Epithelial cell of proximal tubule (primary cell): ENCODE results near the gene ADAM19. TPM values are rescaled to one million over a fixed set of nuclear protein-coding genes. Genes with fewer than 3 reads are reported as not detected.
A peak's percentile ranks its signal among the peaks of the same experiment; 100 is the strongest.

ENCODE experiments used
- DNase-seq: peaks from one replicate; pipeline ENCODE4 v3.0.0-alpha.2; 2011; ENCODE audit warnings: low read depth
- H3K4me3 ChIP-seq: 2 replicates; pipeline ENCODE4 v1.5.1; 2011; ENCODE audit warnings: low read depth, mild to moderate bottlenecking, low read length
- total RNA-seq: library from RNA; depleted of rRNA; stranded (reverse); fragments of >200 nt; gene quantifications from 2 replicates; pipeline ENCODE4 v1.2.3, GENCODE V29; 2015
- TF ChIP-seq, protein P1 (sequence below): conservative IDR thresholded peaks from 2 replicates; pipeline ENCODE4 v1.5.1; 2012; ENCODE audit warnings: low read depth, mild to moderate bottlenecking, low read length

Gene ADAM19
- total RNA-seq, 1 donor from 2014 or later = 19.3 TPM

DNA sequence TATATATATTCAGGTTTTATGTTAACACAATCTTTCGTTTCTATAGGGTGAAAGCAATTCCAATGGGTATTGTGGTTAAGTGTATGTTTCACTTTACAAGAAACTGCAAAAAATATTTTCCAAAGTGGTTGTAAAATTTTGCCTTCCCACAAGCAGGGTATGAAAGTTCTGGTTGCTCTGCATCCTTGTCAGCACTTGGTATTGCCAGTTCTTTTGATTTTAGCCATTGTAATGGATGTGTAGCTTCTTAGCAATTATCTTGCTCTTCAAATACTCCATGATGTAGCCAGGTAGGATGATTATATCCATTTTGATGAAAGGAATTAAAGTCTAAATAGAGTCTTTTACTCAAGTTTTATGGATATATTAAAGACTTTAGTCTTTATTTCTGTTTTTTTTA, 9.1 kb upstream of the ADAM19 start:
- TF ChIP-seq, protein P1, sequence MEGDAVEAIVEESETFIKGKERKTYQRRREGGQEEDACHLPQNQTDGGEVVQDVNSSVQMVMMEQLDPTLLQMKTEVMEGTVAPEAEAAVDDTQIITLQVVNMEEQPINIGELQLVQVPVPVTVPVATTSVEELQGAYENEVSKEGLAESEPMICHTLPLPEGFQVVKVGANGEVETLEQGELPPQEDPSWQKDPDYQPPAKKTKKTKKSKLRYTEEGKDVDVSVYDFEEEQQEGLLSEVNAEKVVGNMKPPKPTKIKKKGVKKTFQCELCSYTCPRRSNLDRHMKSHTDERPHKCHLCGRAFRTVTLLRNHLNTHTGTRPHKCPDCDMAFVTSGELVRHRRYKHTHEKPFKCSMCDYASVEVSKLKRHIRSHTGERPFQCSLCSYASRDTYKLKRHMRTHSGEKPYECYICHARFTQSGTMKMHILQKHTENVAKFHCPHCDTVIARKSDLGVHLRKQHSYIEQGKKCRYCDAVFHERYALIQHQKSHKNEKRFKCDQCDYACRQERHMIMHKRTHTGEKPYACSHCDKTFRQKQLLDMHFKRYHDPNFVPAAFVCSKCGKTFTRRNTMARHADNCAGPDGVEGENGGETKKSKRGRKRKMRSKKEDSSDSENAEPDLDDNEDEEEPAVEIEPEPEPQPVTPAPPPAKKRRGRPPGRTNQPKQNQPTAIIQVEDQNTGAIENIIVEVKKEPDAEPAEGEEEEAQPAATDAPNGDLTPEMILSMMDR = no peak
- H3K4me3 ChIP-seq = no peak overlapping the region
- no peak for DNase-seq

DNA sequence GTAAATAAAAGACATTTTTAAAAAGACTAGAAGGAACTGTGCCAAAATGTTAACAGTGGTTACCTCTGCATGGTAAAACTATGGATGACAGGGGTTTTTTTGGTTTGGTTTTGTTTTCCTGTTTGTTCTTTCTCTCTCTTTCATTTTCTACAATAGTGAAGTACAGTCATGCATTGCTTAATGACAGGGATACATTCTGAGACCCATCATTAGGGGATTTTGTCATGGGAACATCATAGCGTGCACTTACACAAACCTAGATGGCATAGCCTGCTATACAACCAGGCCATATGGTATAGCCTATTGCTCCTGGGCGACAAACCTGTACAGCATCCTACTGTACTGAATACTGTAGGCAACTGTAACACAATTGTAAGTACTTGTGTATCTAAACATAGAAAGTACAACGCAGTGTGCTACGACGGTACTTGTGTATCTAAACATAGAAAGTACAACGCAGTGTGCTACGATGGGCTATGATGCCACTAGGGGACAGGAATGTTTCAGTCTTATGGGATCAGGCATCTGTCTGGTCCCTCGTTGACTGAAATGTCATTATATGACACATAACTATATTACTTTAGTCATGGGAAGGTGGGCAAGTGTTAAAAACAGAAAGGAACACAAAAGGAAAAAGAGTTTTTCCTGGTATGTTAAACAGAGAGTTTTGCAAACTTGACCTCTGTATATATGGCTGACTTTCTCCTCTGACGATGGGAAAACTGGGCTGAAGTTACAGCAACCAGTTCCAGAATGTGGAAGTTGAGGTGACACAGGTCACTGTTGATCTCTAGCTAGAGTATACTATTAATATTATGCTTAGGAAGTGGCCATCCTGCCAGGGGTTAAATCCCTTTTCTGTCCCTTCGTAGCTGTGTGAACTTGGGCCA, 7.4 kb upstream of the ADAM19 start:
- no peak for DNase-seq
- no peak overlapping the region for H3K4me3 ChIP-seq
- TF ChIP-seq, protein P1 = no peak

DNA sequence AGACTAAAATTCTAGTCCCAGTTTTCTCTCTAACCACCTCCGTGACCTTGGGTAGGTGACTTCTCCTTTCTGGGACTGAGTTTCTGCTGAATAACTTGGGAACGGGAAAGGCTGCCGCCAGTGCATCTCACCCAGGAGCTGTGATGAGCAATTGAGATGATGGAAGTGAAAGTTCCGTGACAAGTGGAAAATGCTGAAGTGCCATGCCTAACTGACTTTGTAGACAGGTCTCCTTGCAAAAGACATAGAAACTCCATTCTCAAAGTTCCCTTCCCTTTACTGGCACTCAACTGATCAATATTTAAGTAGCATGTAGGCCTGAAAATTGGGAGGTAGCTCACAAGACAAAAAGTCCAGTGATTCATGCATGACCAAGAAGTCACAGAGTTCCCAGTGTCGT, 6.3 kb upstream of the ADAM19 start:
- TF ChIP-seq, protein P1 = no peak
- no peak overlapping the region for H3K4me3 ChIP-seq
- no peak for DNase-seq

DNA sequence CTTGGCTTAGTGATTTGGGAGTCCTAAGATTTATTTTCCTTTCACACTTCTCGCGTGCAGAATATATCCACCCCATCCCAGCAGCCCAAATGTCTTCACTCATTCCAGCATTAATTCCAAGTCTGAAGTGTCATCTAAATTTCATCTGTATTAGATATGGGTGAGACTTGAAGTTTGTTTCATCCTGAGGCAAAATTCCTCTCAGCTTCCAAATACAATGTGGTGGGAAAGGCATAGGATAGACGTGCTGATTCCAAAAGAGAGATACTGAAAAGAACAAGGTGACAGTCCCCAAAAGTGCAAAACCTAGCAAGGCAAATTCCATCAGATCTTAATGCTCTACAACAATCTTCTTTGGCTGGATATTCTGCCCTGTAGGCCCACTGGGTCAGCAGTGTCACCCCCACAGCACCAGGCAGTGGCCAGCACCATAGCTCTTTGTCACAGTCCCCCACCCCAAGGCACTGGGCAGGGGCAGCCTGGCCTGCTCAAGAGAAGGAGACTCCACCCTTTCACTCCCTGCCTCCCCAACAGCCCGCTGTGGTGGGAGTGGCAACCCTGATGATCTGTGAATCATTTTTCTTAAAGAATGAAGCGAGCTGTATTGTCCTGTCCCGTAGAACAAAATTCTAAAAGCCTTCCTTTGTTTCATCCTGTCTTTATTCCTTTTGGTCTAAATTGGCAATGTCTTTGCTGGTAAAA, 2.7 kb upstream of the ADAM19 start:
- no peak overlapping the region for H3K4me3 ChIP-seq
- TF ChIP-seq, protein P1 = no peak
- no peak for DNase-seq

DNA sequence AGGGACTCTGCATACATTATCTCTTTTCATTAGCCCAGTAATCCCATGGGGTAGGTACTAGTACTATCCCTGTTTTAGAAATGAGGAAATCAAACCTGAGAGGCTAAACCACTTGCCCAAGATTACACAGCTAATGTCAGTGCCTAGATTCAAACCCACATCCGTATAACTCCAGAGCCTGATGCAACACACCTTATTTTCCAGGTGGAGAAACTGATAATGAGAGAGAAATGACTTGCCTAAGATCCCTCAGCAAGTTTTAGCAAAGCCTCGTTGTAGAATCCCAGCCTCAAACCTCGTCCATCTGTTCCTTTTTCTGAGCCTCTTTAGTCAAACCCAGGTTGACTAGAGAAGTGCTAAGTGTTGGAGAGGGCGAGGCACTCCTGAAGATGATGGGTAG, 1.1 kb upstream of the ADAM19 start:
- no peak overlapping the region for H3K4me3 ChIP-seq
- DNase-seq = no peak

DNA sequence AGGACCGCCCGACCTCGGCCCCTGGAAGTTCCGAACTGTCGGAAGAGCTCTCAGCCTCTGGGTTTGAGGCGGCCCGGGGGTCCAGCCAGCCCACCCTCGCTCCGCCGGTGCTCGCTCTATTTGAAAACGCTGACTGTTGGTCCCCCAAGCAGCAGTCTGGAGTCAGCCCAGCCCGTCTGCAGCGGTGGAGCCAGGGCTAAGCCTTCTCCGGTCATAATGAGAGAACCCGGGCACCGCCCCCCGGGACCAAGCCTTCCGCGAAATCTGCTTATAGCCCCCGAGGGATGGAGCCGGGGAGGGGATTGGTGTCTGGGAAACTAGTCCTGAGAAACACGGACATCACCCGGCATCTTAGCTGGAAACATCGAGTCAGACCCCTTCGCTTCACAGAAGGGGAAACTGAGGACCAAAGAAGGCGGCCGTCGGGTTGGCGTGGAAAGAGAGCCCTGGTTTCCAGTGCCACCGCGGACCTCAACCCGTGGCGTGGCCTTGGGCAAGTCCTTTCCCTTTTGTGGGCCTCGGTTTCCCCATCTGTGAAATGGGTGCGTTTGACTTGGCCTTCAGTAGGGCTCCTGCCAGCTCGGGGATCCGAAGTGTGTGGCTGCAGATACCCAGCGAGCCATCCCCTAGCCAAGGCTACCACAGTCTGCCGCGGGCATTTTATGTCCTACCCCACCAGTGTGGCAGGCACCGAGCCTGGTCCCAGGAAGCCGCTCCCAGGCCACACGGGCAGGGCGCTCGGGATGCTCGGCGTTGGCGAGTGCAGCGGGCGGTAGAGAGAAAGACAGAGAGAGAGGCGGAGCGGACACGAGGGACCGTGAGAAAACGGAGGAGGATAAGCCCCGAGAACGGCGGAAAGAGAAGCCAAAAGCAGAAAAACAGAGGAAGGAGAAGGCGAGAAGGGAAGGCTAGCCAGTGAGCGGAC, 857 bp downstream of the ADAM19 start:
- TF ChIP-seq, protein P1 = no peak
- no peak for DNase-seq
- peak overlapping the region; percentile 68 for H3K4me3 ChIP-seq

More for the DNA sequence above, 1.1 kb upstream of the ADAM19 start:
- TF ChIP-seq, protein P1 = no peak
